Neural cell (in vitro differentiated cells): ENCODE results near the gene ITGAL. TPM values are rescaled to one million over a fixed set of nuclear protein-coding genes. Genes with fewer than 3 reads are reported as not detected.

Experiments used
- H2AFZ ChIP-seq: fragments of 200-600, 300-800 bp; sonication (generic), shearing (Covaris generic); 2 replicates; pipeline ENCODE4 v1.6.0; 2014; ENCODE audit warnings: low read depth, mild to moderate bottlenecking, antibody characterized with exemption, low read length, moderate library complexity
- H3F3A ChIP-seq: fragments of 200-600 bp; shearing (Covaris generic); 2 replicates; pipeline ENCODE4 v1.6.1; 2016; ENCODE audit warnings: mild to moderate bottlenecking, moderate library complexity, mixed read lengths, antibody characterized with exemption, low read length; ENCODE audit not compliant: insufficient read depth, poor library complexity, severe bottlenecking
- H3K27ac ChIP-seq: fragments of 200-600, 300-800 bp; sonication (generic), shearing (Covaris generic); 2 replicates; pipeline ENCODE4 v1.5.1; 2014; ENCODE audit warnings: mild to moderate bottlenecking, low read length, moderate library complexity
- H3K27me3 ChIP-seq: fragments of 300-800, 200-600 bp; sonication (generic), shearing (Covaris generic); 2 replicates; pipeline ENCODE4 v1.6.0; 2014; ENCODE audit warnings: mild to moderate bottlenecking, low read depth, low read length, moderate library complexity; ENCODE audit not compliant: insufficient read depth
- H3K36me3 ChIP-seq: fragments of 300-800, 200-600 bp; sonication (generic), shearing (Covaris generic); 2 replicates; pipeline ENCODE4 v1.5.1; 2014; ENCODE audit warnings: mild to moderate bottlenecking, antibody characterized with exemption, low read length, moderate library complexity; ENCODE audit not compliant: insufficient read depth
- H3K4me2 ChIP-seq: fragments of 300-800, 200-600 bp; sonication (generic), shearing (Covaris generic); 2 replicates; pipeline ENCODE4 v1.6.0; 2014; ENCODE audit warnings: mild to moderate bottlenecking, low read length
- H3K4me3 ChIP-seq: fragments of 300-800, 200-600 bp; sonication (generic), shearing (Covaris generic); 2 replicates; pipeline ENCODE4 v1.5.1; 2014; ENCODE audit warnings: mild to moderate bottlenecking, low read length, moderate library complexity
- H3K79me2 ChIP-seq: fragments of 200-600 bp; shearing (Covaris generic); replicated peaks from 2 replicates; pipeline ENCODE4 v1.6.0; 2014; ENCODE audit warnings: mild to moderate bottlenecking, low read length, moderate library complexity; ENCODE audit not compliant: insufficient read depth
- H3K9ac ChIP-seq: fragments of 300-800, 200-600 bp; sonication (generic), shearing (Covaris generic); 2 replicates; pipeline ENCODE4 v1.6.1; 2016; ENCODE audit warnings: mild to moderate bottlenecking, low read length, mixed read lengths
- H3K9me2 ChIP-seq: fragments of 200-600 bp; shearing (Covaris generic); 2 replicates; pipeline ENCODE4 v1.6.1; 2016; ENCODE audit warnings: mild to moderate bottlenecking, low read length, mixed read lengths; ENCODE audit not compliant: insufficient read depth
- H3K9me3 ChIP-seq: fragments of 200-600, 300-800 bp; sonication (generic), shearing (Covaris generic); 2 replicates; pipeline ENCODE4 v1.6.1; 2016; ENCODE audit warnings: mild to moderate bottlenecking, mixed run types, low read length, moderate library complexity, mixed read lengths
- H4K20me1 ChIP-seq: fragments of 200-600 bp; shearing (Covaris generic); 2 replicates; pipeline ENCODE4 v1.6.1; 2016; ENCODE audit warnings: mild to moderate bottlenecking, mixed run types; ENCODE audit not compliant: insufficient read depth
- EP300 ChIP-seq: fragments of 450-650 bp; conservative IDR thresholded peaks from 2 replicates; pipeline ENCODE4 v1.6.1; 2014; ENCODE audit warnings: antibody characterized with exemption, mild to moderate bottlenecking, moderate library complexity; ENCODE audit not compliant: poor library complexity, severe bottlenecking
- EZH2 ChIP-seq: fragments of 200-600, 300-800 bp; shearing (Covaris generic), sonication (generic); IDR thresholded peaks from 2 replicates; pipeline ENCODE4 v1.6.1; 2014; ENCODE audit warnings: antibody characterized with exemption, low read length, borderline replicate concordance, mild to moderate bottlenecking; ENCODE audit not compliant: insufficient read depth, poor library complexity, severe bottlenecking
- MXI1 ChIP-seq: fragments of 450-650 bp; conservative IDR thresholded peaks from 2 replicates; pipeline ENCODE4 v1.6.1; 2014; ENCODE audit warnings: antibody characterized with exemption, mild to moderate bottlenecking; ENCODE audit not compliant: poor library complexity, severe bottlenecking
- POLR2AphosphoS5 ChIP-seq: IDR thresholded peaks from 2 replicates; pipeline ENCODE4 v1.6.1; 2012
- RAD21 ChIP-seq: fragments of 450-650 bp; conservative IDR thresholded peaks from 2 replicates; pipeline ENCODE4 v1.6.1; 2014; ENCODE audit warnings: antibody characterized with exemption, mild to moderate bottlenecking, moderate library complexity
- SMC3 ChIP-seq: fragments of 450-650 bp; conservative IDR thresholded peaks from 2 replicates; pipeline ENCODE4 v1.6.1; 2014; ENCODE audit warnings: antibody characterized with exemption, mild to moderate bottlenecking, moderate library complexity; ENCODE audit not compliant: poor library complexity
- TAF1 ChIP-seq: IDR thresholded peaks from 2 replicates; pipeline ENCODE4 v1.6.1; 2012; ENCODE audit warnings: low read depth
- polyA plus RNA-seq: library from polyadenylated mRNA; depleted of rRNA; stranded (reverse); fragments of >200 nt; gene quantifications from 2 replicates; pipeline ENCODE4 v1.2.3, GENCODE V29; 2014
- TF ChIP-seq, protein P1 (sequence below): fragments of 450-650 bp; IDR thresholded peaks from 2 replicates; pipeline ENCODE4 v1.5.1; 2014; ENCODE audit warnings: antibody characterized with exemption, mild to moderate bottlenecking, moderate library complexity; ENCODE audit not compliant: poor library complexity, severe bottlenecking
- TF ChIP-seq, protein P2 (sequence below): IDR thresholded peaks from 2 replicates; pipeline ENCODE4 v1.6.1; 2012; ENCODE audit warnings: borderline replicate concordance

Gene ITGAL
- polyA plus RNA-seq, 1 donor from 2014 or later: not detected

DNA sequence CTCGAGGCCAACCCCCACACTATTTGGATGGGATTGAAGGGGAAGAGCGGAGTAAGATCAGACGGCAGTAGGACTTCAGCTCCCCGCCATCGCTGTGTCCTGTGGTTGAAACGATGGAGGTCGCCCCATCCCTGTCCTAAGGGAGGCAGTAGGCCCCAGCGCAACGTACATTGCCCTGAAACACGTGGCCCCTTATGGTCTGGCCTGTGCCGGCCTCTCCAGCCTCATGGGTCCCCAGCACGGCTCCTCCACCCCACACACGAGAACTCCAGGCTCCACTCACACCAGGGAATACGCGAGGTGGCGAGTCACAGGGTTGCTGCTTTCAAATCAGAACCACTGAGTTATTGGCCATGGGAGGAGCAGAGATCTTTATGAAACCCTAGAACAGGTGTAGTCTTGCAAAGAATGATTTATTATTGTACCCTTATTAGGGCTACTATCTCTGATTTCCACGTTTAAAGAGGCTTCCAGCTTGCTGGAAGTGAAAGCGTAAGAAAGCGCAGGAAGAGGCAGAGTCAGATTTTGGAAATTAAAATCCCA, 42.0 kb upstream of the ITGAL start:
- no peak overlapping the region for H3K4me2 ChIP-seq

DNA sequence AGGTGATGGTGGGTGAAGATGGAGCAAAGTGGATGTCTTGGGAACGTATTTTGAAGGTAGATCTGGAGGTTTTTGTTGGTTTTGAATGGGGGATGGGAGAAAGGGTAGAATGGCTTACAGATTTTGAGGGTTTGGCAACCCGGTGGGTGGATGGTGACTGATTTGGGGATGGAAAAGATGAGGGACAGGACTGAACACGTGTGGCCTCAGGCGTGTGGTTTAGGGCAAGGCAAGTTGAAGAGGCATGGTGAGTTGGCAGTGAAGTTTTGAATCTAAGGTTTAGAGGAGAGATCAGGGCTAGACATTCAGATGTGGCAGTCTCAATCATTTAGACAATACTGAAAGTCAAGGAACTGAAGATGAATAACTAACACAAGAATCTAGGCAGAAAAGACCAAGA, 37.7 kb upstream of the ITGAL start:
- no peaks in the 10 kb centered on the region for H3K36me3 ChIP-seq

More for the DNA sequence above, 42.0 kb upstream of the ITGAL start:
- H3K9me3 ChIP-seq: no peaks in the 10 kb centered on the region
- no peaks in the 10 kb centered on the region for H3K9me2 ChIP-seq
- peak overlapping the region; percentile 47 for H3K9ac ChIP-seq
- no peaks in the 10 kb centered on the region for H3F3A ChIP-seq
- H3K79me2 ChIP-seq: no peaks in the 10 kb centered on the region
- no peaks in the 10 kb centered on the region for H3K27me3 ChIP-seq
- no peak for TF ChIP-seq POLR2AphosphoS5
- TF ChIP-seq RAD21: peak; percentile 29
- TF ChIP-seq, protein P1, sequence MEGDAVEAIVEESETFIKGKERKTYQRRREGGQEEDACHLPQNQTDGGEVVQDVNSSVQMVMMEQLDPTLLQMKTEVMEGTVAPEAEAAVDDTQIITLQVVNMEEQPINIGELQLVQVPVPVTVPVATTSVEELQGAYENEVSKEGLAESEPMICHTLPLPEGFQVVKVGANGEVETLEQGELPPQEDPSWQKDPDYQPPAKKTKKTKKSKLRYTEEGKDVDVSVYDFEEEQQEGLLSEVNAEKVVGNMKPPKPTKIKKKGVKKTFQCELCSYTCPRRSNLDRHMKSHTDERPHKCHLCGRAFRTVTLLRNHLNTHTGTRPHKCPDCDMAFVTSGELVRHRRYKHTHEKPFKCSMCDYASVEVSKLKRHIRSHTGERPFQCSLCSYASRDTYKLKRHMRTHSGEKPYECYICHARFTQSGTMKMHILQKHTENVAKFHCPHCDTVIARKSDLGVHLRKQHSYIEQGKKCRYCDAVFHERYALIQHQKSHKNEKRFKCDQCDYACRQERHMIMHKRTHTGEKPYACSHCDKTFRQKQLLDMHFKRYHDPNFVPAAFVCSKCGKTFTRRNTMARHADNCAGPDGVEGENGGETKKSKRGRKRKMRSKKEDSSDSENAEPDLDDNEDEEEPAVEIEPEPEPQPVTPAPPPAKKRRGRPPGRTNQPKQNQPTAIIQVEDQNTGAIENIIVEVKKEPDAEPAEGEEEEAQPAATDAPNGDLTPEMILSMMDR: peak; percentile 59
- peak; percentile 1 for TF ChIP-seq EP300
- peak; percentile 47 for TF ChIP-seq SMC3
- TF ChIP-seq MXI1: no peak
- peak overlapping the region; percentile 75 for H3K27ac ChIP-seq
- H4K20me1 ChIP-seq: no peaks in the 10 kb centered on the region
- peak overlapping the region; percentile 35 for H3K4me3 ChIP-seq
- H3K36me3 ChIP-seq: no peaks in the 10 kb centered on the region
- peak overlapping the region; percentile 58 for H2AFZ ChIP-seq

More for the DNA sequence above, 37.7 kb upstream of the ITGAL start:
- Histone ChIP-seq H3K4me2 (no peak overlapping the region), H3K4me3 (no peak overlapping the region), H3K9me2 (no peaks in the 10 kb centered on the region), H3K9me3 (no peaks in the 10 kb centered on the region), H3K27ac (no peak overlapping the region), H3K9ac (no peak overlapping the region), H3F3A (no peaks in the 10 kb centered on the region), H3K79me2 (no peaks in the 10 kb centered on the region), H2AFZ (no peak overlapping the region), H4K20me1 (no peaks in the 10 kb centered on the region), H3K27me3 (no peaks in the 10 kb centered on the region)
- no peak for TF ChIP-seq POLR2AphosphoS5
- no peak for TF ChIP-seq SMC3
- no peak for TF ChIP-seq EP300
- TF ChIP-seq, protein P2, sequence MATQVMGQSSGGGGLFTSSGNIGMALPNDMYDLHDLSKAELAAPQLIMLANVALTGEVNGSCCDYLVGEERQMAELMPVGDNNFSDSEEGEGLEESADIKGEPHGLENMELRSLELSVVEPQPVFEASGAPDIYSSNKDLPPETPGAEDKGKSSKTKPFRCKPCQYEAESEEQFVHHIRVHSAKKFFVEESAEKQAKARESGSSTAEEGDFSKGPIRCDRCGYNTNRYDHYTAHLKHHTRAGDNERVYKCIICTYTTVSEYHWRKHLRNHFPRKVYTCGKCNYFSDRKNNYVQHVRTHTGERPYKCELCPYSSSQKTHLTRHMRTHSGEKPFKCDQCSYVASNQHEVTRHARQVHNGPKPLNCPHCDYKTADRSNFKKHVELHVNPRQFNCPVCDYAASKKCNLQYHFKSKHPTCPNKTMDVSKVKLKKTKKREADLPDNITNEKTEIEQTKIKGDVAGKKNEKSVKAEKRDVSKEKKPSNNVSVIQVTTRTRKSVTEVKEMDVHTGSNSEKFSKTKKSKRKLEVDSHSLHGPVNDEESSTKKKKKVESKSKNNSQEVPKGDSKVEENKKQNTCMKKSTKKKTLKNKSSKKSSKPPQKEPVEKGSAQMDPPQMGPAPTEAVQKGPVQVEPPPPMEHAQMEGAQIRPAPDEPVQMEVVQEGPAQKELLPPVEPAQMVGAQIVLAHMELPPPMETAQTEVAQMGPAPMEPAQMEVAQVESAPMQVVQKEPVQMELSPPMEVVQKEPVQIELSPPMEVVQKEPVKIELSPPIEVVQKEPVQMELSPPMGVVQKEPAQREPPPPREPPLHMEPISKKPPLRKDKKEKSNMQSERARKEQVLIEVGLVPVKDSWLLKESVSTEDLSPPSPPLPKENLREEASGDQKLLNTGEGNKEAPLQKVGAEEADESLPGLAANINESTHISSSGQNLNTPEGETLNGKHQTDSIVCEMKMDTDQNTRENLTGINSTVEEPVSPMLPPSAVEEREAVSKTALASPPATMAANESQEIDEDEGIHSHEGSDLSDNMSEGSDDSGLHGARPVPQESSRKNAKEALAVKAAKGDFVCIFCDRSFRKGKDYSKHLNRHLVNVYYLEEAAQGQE: no peak
- TF ChIP-seq, protein P1: no peak
- TF ChIP-seq TAF1: no peak
- no peak for TF ChIP-seq RAD21
- no peak for TF ChIP-seq EZH2
- TF ChIP-seq MXI1: no peak
